ENCODE results near the gene DNAJC6.
"Not testable (repeated sequence)": the region's sequence is repeated elsewhere in the genome, so short reads cannot be mapped to it uniquely, and the experiment has no call there.

DNAJC6 gene

DNA sequence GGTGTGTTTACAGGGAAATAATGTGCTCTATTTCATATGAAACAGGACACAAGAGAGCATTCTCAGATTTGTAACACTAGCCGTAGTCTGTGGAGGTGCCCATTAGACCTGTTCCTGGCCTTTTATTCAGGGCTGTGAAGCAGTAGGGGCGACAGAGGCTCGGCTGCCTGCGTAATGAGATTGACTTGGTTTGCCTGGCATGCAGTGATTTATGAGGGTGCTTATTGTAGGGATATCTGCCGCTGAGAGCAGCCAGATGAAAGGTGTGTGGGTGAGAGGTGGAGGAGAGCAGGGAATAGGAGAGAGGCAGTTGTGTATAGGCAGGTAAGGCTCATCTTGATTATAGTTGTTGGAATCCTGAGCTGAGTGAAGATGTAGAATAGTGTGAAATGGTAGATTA, 51.3 kb downstream of the DNAJC6 start:
- DNase-seq, result no peak

DNA sequence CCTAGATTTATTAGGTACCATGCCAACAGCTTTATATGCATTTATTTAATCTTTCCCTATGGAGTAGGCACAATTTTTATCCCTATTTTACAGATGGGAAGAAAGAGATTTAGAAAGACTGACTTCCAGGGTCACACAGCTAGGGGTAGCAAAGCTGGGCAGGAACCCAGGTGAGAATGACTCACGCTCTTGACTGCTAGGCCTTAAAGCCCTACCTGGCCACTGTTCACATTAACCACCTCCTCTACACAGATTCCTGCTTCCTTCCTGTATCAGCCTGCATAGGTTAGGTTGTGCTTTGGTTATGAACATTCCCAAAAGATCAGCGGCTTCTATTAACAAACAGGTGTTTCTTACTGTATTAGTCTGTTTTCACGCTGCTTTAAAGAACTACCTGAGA, 53.2 kb downstream of the DNAJC6 start:
- DNase-seq, result no peak

DNA sequence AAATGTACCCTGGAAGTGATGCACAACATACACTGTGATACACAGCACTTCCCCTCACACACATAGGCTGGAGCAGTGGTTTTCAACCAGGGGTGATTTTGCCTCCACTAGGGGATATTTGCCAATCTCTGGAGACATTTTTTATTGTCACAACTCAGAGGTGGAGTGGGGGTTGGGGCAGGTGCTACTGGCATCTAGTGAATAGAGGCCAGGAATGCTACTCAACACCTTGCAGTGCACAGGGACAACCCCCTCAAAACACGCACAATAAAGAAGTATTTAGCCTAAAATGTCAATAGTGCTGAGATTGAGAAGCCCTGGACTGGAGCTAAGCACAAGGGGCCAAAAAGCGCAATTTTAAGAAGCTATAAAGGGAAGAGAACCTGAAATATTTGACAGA, 54.1 kb downstream of the DNAJC6 start:
- no peak for DNase-seq

DNA sequence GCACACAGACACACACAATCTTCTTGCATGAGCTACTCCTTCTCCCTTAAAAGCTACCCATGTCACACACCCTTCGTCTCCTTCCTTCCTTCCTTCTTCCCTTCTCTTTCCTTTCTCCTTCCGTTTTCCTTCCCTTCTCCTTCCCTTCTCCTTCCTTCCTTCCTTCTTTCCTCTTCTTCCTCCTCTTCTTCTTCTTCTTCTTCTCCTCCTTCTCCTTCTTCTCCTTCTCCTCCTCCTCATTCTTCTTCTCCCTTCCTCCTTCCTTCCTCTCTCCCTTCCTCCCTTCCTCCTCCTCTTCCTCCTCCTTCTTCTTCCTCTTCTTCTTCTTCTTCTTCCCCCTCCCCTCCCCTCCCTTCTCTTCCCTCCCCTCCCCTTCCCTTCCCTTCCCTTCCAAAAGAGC, 59.1 kb downstream of the DNAJC6 start:
- DNase-seq, result no peak

DNA sequence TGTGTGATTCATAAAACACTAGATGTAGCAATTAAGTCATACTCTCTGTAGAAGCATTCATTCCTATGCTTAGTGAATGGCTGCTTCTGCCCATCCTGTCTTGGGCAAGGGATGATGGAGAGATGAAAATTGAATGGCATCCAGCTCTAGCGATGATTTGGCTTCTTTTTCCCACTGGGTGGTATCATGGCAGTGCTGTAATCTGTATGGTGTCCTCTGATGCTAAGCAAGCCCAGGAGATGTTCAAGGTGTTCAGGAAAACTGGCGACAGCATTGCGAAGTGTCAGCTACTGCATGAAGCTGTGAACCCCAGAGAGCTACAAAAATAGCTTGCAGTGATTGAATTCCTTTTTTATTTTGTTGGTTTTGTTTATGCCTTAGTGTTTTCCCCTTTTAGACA, 62.2 kb downstream of the DNAJC6 start:
- no peak for DNase-seq

DNA sequence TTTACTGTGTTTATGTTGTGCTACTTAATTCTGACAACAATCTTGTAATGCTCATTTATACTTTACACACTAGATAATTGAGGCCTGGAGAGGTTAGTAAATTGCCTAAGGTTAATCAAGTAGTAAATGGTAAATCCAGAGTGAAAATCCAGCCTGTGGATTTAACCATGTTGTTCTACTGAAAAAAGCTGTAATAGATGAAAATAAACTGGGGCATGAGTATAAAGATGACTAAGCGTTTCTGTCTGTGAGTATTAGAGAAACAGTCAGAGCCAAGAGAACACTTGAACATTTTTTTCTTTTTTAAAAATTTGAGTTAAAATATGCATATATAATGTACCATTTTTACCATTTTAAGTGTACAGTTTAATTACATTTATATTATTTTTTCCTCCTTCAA, 63.2 kb downstream of the DNAJC6 start:
- DNase-seq, result no peak

GRCh38 chr1:65377496-65378246, 68.3 kb downstream of the DNAJC6 start:
- DNase-seq, result no peak

DNA sequence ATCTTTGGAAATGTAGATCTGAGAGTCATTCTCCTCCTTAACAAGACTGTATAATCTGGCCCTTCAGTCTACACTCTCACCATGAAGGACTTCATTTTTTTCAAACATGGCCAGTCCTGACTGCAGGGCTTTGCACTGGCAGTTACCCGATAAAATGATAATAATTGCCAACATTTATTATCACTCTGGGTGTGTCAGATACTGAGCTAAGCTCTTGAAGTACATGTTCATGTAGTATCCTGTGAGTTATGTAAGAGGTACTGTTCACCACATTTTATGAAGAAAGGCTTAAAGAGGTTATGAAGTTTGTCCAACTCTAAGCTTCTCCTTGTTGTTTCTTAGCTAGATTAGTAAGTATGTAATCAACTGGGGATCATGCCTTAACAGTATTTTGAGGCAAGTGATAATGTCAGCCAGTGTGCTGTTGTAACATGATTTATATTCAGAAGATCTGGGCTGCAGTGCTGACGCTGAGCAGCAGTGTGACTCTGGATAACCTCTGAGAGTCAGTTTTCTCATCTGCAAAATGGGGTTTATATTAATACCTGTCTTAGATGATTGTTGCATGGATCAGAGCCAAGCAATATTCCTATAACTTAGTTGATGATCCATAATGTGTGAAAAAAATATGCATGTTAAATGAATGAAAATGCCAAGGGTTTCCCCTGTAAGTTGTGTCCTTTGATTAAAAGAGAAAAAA, 69.1 kb downstream of the DNAJC6 start:
- DNase-seq, result no peak

DNA sequence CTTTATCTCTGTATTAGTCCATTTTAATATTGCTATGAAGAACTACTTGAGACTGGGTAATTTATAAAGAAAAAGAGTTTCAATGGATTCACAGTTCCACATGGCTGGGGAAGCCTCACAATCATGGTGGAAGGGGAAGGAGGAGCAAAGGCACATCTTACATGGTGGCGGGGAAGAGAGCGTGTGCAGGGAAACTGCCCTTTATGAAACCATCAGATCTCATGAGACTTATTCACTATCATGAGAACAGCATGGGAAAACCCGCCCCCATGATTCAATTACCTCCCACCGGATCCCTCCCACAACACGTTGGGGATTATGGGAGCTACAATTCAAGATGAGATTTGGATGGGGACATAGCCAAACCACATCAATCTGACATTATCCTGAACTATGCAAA, 75.1 kb downstream of the DNAJC6 start:
- not testable (repeated sequence) for DNase-seq

- no peak for DNase-seq
These were observed 77.1 kb downstream of the DNAJC6 start for GRCh38 chr1:65386439-65386838.

DNA sequence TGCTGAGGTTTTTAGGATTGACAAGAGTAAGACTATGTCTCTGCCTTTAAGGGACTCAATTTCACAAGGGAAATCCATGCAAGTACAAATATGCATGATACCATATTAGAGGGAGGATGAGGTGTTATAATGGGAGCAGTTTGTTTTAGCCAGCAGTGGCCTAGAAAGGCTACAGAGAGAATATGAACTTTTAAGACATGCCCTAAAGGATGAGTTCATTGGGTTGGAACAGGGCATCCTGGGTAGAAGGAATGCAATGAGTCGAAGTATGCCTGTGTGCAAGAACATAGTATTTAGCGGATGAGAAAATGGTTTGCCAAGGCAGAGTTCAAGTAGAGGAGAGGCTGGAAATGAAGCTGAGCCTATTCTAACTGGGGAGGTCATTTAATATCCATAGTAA, 78.5 kb downstream of the DNAJC6 start:
- no peak for DNase-seq

DNA sequence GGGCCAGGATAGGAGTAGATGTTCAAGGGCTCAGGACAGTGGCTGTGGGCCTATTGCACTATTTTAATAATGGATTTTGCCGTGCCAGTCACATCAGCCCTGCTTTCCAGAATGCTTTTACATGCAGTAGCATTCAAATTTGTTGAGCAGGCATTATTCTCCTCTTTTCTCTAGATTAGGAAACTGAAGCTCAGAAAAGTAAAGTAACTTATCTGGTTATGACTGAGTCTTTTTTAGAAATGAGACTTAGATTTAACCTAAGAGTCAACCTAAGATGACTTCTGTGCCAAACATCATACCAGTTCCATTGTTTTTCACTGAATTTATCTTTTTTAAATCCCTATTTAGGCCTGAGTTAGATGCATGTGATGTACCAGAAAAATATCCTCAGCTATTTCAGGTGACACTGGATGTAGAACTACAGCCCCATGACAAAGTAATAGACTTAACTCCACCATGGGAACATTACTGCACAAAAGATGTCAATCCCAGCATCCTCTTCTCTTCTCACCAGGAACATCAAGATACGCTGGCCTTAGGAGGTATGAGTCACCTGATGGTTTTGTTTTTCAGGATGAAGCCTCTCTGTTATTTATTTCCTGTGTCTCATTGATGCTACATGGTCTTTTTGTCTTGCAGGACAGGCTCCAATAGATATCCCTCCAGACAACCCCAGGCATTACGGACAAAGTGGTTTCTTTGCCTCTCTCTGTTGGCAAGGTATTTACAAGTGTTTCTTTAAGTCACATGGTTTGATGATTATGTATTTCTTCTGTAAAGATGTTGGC, 79.8 kb downstream of the DNAJC6 start:
- no peak for DNase-seq

DNA sequence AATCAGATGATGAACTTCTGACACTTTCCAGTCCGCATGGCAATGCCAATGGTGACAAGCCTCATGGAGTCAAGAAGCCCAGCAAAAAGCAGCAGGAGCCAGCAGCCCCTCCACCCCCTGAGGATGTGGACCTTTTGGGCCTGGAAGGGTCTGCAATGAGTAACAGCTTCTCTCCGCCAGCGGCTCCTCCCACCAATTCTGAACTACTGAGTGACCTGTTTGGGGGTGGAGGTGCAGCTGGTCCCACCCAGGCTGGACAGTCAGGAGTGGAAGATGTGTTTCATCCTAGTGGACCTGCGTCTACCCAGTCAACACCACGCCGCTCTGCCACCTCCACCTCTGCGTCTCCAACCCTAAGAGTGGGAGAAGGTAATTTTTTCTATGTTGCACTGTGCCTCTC, 83.2 kb downstream of the DNAJC6 start:
- DNase-seq, result no peak

- DNase-seq, result no peak
These were observed 84.0 kb downstream of the DNAJC6 start for GRCh38 chr1:65393347-65393746.

- DNase-seq, result no peak
These were observed 84.6 kb downstream of the DNAJC6 start for GRCh38 chr1:65393928-65394327.

DNA sequence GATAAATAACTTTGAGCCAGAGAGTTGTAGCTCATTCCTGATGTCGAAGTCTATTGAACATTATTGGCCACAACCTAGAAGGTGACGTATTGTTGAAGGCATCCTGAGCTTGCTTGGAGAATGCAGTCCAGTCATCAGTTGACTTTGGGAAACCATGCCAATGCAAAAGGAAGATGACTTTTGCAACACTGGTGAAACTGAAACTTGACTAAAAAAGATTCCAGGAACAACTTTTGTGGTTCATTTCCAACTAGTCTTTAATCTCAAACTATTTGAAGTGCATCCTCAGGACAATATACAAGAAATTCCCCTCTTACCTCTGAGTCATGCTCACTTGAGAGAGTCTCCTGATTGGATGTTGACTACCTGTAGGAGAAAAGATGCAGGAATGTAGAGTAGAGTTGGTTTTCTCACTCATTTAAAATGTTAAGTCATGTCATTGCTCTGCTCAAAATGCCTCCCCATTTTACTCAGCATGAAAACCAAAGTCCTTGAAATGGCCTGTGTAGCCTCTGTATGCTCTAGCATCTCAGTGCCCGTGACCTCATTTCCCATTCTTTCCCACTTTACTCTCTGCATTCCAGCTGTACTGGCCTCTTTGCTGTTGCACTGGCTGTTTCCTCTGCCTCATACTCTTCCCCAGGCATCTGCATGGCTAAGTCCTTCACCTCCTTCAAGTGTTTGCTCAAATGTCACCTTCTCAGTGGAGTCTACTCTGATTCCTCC, 86.7 kb downstream of the DNAJC6 start:
- DNase-seq, result no peak

- DNase-seq, result no peak
These were observed 88.7 kb downstream of the DNAJC6 start for GRCh38 chr1:65398083-65398482.

- no peak for DNase-seq
These were observed 89.7 kb downstream of the DNAJC6 start for GRCh38 chr1:65399003-65399402.

- no peak for DNase-seq
These were observed 92.3 kb downstream of the DNAJC6 start for GRCh38 chr1:65401612-65402011.

- DNase-seq, result no peak
These were observed 95.6 kb downstream of the DNAJC6 start for GRCh38 chr1:65404941-65405340.

DNA sequence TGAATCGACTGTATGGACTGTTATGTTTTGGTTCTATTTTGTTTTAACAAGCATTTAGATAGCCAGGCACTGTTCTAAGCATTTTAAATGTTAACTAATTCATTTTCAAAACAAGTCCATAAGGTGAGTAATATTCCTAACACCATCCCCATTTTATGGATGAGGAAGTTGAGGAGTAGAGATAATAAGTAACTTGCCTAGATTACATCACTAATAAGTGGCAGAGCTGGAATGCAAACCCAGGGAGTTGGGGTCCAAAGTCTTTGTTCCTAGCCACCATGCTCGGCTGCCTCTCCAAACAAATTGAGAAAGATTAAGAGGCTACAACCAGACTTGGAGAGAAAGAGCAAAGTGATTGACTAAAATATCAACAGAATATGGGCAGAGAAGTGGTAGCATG, 98.5 kb downstream of the DNAJC6 start:
- DNase-seq, result no peak

- no peak for DNase-seq
These were observed 100.0 kb downstream of the DNAJC6 start for GRCh38 chr1:65409314-65409713.

DNA sequence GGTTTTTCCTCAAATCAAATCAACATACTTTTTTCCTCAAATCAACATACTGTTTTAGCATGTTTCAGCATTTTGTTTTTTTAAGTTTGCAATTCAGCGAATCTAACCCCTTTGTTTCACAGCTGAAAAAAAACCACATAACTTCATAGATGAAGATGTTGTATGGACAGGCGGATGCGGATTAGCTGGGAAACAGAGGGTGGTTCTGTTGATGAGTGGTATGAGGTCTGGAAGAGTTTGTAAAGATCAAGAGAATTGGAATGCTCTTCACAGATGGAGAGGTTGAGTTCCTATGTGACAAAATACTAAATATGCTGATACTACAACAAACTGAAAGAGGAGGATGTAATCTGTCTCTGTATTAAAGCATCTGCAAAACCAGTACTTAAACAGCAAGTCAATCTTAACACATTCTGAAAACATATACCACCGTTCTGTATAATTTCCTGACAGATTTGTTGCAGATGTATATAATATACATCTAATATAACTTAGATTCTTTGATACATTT, 100.5 kb downstream of the DNAJC6 start:
- no peak for DNase-seq

Measured in DMS79 (cell line).